A673 (cell line): ENCODE data around the gene METTL4.

ENCODE experiments used
- CTCF ChIP-seq: fragments of 300-800, 200-600 bp; sonication (generic); conservative IDR thresholded peaks from 2 replicates; pipeline ENCODE4 v1.5.1; 2017; ENCODE audit warnings: low read depth, mild to moderate bottlenecking, antibody characterized with exemption, low read length, moderate library complexity, mixed read lengths
- EZH2 ChIP-seq: fragments of 200-600 bp; sonication (generic); IDR thresholded peaks from 2 replicates; pipeline ENCODE4 v1.6.1; 2017; ENCODE audit warnings: borderline replicate concordance, low read depth, mild to moderate bottlenecking, mixed read lengths, antibody characterized with exemption, low read length; ENCODE audit not compliant: poor library complexity, severe bottlenecking

DNA sequence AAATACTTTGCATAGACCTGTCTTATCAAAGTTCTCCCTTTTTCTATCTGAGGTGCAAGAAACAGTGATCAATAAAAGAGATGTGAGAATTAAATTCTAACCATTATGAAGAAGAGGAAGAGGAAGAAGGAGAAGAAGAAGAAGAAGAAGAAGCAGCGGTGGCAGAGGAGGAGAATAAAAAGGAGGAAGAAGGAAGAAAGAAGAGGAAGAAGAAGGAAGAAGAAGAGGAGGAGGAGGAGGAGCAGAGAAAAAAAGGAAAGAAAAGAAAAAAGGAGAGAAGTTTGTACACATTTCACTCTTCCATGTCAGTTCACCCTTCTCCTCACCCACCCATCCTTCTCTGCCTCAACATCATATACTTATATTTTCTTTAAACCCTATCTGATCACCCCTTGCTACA is 68.4 kb downstream of the METTL4 start:
- no peak for TF ChIP-seq CTCF
- TF ChIP-seq EZH2 = no peak
